ENCODE data around the gene MAP3K1.

Gene MAP3K1

DNA sequence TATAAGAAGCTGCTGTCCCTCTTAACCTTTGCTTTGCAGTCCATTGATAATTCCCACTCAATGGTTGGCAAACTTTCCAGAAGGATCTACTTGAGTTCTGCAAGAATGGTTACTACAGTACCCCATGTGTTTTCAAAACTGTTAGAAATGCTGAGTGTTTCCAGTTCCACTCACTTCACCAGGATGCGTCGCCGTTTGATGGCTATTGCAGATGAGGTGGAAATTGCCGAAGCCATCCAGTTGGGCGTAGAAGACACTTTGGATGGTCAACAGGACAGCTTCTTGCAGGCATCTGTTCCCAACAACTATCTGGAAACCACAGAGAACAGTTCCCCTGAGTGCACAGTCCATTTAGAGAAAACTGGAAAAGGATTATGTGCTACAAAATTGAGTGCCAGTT lies 66.2 kb downstream of the MAP3K1 start:
- in situ Hi-C loops (cut with MboI; ENCODE audit: low sequenced_read_pairs, unreplicated experiment) = no loop called here
- no peak for DNase-seq (ENCODE audit: low spot score)
- TF ChIP-seq, protein P1, sequence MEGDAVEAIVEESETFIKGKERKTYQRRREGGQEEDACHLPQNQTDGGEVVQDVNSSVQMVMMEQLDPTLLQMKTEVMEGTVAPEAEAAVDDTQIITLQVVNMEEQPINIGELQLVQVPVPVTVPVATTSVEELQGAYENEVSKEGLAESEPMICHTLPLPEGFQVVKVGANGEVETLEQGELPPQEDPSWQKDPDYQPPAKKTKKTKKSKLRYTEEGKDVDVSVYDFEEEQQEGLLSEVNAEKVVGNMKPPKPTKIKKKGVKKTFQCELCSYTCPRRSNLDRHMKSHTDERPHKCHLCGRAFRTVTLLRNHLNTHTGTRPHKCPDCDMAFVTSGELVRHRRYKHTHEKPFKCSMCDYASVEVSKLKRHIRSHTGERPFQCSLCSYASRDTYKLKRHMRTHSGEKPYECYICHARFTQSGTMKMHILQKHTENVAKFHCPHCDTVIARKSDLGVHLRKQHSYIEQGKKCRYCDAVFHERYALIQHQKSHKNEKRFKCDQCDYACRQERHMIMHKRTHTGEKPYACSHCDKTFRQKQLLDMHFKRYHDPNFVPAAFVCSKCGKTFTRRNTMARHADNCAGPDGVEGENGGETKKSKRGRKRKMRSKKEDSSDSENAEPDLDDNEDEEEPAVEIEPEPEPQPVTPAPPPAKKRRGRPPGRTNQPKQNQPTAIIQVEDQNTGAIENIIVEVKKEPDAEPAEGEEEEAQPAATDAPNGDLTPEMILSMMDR (IDR thresholded peaks at IDR 0.05; ENCODE audit: borderline replicate concordance, control extremely low read depth, extremely low read depth, insufficient read depth, missing control alignments) = no peak

DNA sequence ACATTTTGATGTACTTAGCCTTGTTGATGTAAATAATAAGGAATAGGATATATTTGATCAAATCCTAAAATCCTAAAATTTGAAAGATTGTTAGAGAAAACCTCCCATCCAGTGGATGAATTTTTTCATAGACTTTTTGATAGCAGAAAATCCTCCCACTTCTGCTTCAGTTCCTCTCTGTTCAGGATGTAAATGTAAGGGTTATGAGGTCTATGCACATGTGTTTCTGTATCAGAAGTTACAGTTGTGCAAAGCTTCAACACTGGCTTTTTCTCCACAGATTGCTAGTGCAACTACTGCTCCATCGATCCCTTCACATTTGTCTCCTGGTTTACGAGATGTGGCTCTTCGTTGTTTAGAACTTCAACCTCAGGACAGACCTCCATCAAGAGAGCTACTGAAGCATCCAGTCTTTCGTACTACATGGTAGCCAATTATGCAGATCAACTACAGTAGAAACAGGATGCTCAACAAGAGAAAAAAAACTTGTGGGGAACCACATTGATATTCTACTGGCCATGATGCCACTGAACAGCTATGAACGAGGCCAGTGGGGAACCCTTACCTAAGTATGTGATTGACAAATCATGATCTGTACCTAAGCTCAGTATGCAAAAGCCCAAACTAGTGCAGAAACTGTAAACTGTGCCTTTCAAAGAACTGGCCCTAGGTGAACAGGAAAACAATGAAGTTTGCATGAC lies 78.1 kb downstream of the MAP3K1 start:
- in situ Hi-C loops (cut with MboI; ENCODE audit: low sequenced_read_pairs, unreplicated experiment) = loop anchor here (10.0 kb wide), 2 partner anchors 241 to 331 kb away; no protein-coding TSS in a partner anchor
- no peak for DNase-seq (ENCODE audit: low spot score)

DNA sequence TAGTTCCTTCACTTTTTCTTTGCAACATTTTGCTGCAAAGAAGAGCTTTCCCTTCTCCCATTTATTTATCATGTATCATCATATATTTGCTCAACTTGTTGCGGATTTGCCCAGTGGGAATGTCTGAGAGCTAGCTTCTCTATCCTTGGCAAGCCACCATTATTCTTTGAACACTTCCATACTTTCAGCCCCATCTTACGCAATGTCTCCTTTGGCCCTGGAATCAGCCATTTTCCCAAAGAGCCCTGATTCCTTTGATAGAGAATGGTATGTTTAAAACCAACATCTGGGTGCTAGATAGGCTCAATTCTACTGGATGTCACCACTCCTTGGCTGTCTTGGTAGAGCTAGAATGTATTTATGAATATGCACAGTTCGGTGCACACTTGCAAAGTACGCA lies 81.4 kb downstream of the MAP3K1 start:
- in situ Hi-C loops (cut with MboI; ENCODE audit: low sequenced_read_pairs, unreplicated experiment) = loop anchor here (10.0 kb wide), 2 partner anchors 238 to 328 kb away; no protein-coding TSS in a partner anchor
- TF ChIP-seq, protein P1 (IDR thresholded peaks at IDR 0.05; ENCODE audit: borderline replicate concordance, control extremely low read depth, extremely low read depth, insufficient read depth, missing control alignments) = no peak
- no peak for DNase-seq (ENCODE audit: low spot score)

More for the DNA sequence above, 78.1 kb downstream of the MAP3K1 start:
- TF ChIP-seq, protein P1 (IDR thresholded peaks at IDR 0.05; ENCODE audit: borderline replicate concordance, control extremely low read depth, extremely low read depth, insufficient read depth, missing control alignments) = no peak

DNA sequence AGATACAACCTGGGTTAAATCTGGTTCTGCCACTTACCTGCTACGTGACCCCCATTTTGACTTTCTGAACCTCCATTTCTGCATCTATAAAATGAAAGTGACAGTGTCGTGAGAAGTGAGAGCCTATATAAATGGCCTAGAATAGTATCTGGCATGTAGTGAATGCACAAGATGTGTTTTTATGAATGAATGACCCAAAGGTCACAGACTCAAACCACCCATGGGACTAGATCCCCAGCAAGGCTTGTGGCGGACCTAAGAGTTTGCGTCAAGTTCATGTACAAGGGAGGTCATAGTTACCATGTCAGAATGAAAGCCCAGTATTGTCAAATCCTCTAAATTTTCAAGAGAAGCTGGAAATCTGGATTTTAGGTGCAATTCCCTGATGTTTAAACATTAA lies 82.9 kb downstream of the MAP3K1 start:
- no peak for DNase-seq (ENCODE audit: low spot score)
- in situ Hi-C loops (cut with MboI; ENCODE audit: low sequenced_read_pairs, unreplicated experiment) = loop anchor here (10.0 kb wide), 2 partner anchors 237 to 327 kb away; no protein-coding TSS in a partner anchor
- TF ChIP-seq, protein P1 (IDR thresholded peaks at IDR 0.05; ENCODE audit: borderline replicate concordance, control extremely low read depth, extremely low read depth, insufficient read depth, missing control alignments) = no peak

DNA sequence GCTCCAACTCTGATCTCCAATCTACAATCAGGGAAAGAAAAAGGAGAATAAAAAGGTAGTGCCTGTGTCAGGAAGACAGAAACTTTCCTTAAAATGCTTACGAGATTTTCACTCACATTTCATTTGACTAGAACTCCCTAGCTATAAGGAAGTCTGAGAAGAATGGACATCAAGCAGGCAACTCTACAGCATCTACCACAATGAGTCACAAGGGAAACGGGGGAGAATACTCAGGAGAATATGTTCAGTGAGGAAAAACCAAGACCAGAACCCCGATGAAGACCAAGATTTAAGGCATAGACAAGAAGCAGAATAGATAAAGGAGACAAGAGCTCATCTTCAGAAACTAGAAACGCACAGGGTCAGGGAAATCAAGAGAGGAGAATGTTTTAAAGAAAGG lies 85.0 kb downstream of the MAP3K1 start:
- DNase-seq (ENCODE audit: low spot score) = peak; percentile 4
- TF ChIP-seq, protein P1 (IDR thresholded peaks at IDR 0.05; ENCODE audit: borderline replicate concordance, control extremely low read depth, extremely low read depth, insufficient read depth, missing control alignments) = no peak
- in situ Hi-C loops (cut with MboI; ENCODE audit: low sequenced_read_pairs, unreplicated experiment) = no loop called here

DNA sequence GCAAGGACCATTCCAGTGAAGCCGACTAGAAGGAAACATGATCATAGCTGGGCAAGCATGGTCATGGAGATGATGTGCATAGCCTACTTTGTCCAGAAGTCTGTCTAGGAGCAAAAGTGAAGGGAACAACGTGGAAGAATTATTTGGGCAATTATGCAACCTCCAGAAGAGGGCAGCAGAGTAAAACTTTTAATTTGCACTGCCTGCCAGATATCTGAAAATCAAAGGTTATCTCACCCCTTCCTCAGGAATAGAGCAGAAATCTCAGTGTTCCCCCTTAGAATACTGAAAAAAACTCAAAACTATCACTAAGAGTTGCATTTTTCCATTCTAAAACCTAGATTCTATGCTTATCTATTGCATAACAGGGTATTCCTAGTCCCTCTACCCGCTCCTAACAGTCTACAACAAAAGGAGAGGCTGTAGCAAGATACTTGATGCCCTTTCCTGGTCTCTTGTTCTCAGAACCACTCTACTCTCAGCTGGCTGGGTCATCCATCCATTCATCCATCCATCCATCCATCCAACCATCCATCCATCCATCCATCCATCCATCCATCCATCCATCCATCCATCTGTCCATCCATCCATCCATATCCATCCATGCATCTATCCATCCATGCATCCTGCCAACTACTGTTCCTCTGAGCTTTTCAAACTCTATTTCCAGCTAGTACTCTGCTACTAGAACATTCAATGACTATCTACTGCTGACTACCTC lies 85.7 kb downstream of the MAP3K1 start:
- in situ Hi-C loops (cut with MboI; ENCODE audit: low sequenced_read_pairs, unreplicated experiment) = no loop called here
- DNase-seq (ENCODE audit: low spot score) = peak; percentile 47

More for the DNA sequence above, 85.7 kb downstream of the MAP3K1 start:
- TF ChIP-seq, protein P1 (IDR thresholded peaks at IDR 0.05; ENCODE audit: borderline replicate concordance, control extremely low read depth, extremely low read depth, insufficient read depth, missing control alignments) = peak; percentile 55

All from GM13976 (cell line).